H9 (cell line): Measurements from ENCODE around the gene C6orf15. TPM values are rescaled to one million over a fixed set of nuclear protein-coding genes. Genes with fewer than 3 reads are reported as not detected.
A peak's percentile ranks its signal among the peaks of the same experiment; 100 is the strongest.

Source experiments
- DNase-seq: peaks from one replicate; pipeline ENCODE4 v3.0.0-alpha.2; 2017
- H2AFZ ChIP-seq: one replicate; pipeline ENCODE4 v1.6.1; 2013; ENCODE audit warnings: mild to moderate bottlenecking, low read length, control low read depth, moderate library complexity
- H2AK5ac ChIP-seq: 2 replicates; pipeline ENCODE4 v1.6.1; 2013; ENCODE audit warnings: low read length, control low read depth, mixed read lengths; ENCODE audit not compliant: insufficient read length
- H2BK120ac ChIP-seq: one replicate; pipeline ENCODE4 v1.6.1; 2013; ENCODE audit warnings: low read depth, mild to moderate bottlenecking, low read length, control low read depth, inconsistent platforms; ENCODE audit not compliant: poor library complexity, severe bottlenecking
- H2BK12ac ChIP-seq: 2 replicates; pipeline ENCODE4 v1.6.1; 2013; ENCODE audit warnings: low read length, control low read depth, mixed read lengths, low read depth; ENCODE audit not compliant: insufficient read length
- H2BK15ac ChIP-seq: 2 replicates; pipeline ENCODE4 v1.6.1; 2013; ENCODE audit warnings: low read depth, low read length, control low read depth
- H2BK20ac ChIP-seq: one replicate; pipeline ENCODE4 v1.6.1; 2013; ENCODE audit warnings: low read depth, mild to moderate bottlenecking, low read length, control low read depth, inconsistent platforms; ENCODE audit not compliant: poor library complexity, severe bottlenecking
- H2BK5ac ChIP-seq: 2 replicates; pipeline ENCODE4 v1.6.1; 2013; ENCODE audit warnings: low read length, control low read depth, mixed read lengths; ENCODE audit not compliant: insufficient read length
- H3K14ac ChIP-seq: 2 replicates; pipeline ENCODE4 v1.6.1; 2013; ENCODE audit warnings: low read length, control low read depth; ENCODE audit not compliant: insufficient read depth
- H3K18ac ChIP-seq: 2 replicates; pipeline ENCODE4 v1.6.1; 2013; ENCODE audit warnings: low read depth, mild to moderate bottlenecking, mixed read lengths, low read length, control low read depth; ENCODE audit not compliant: insufficient read length
- H3K23ac ChIP-seq: 2 replicates; pipeline ENCODE4 v1.6.1; 2013; ENCODE audit warnings: low read length, control low read depth, mixed read lengths, low read depth; ENCODE audit not compliant: insufficient read length
- H3K23me2 ChIP-seq: 2 replicates; pipeline ENCODE4 v1.6.1; 2013; ENCODE audit warnings: low read depth, mild to moderate bottlenecking, mixed read lengths, low read length, control low read depth; ENCODE audit not compliant: insufficient read length, poor library complexity, severe bottlenecking
- H3K27ac ChIP-seq: 2 replicates; pipeline ENCODE4 v1.5.1; 2013; ENCODE audit warnings: low read length, control low read depth, mixed read lengths, low read depth; ENCODE audit not compliant: insufficient read length
- H3K27me3 ChIP-seq: 2 replicates; pipeline ENCODE4 v1.6.1; 2013; ENCODE audit warnings: low read length, control low read depth, inconsistent platforms; ENCODE audit not compliant: insufficient read depth
- H3K4ac ChIP-seq: 2 replicates; pipeline ENCODE4 v1.6.1; 2013; ENCODE audit warnings: low read depth, mild to moderate bottlenecking, control low read depth, inconsistent platforms, low read length, moderate library complexity
- H3K4me1 ChIP-seq: 2 replicates; pipeline ENCODE4 v1.6.1; 2013; ENCODE audit warnings: low read length, control low read depth, inconsistent platforms; ENCODE audit not compliant: insufficient read depth
- H3K4me2 ChIP-seq: 2 replicates; pipeline ENCODE4 v1.6.1; 2013; ENCODE audit warnings: low read length, control low read depth, mixed read lengths; ENCODE audit not compliant: insufficient read length, insufficient read depth
- H3K56ac ChIP-seq: 2 replicates; pipeline ENCODE4 v1.6.1; 2013; ENCODE audit warnings: low read depth, mild to moderate bottlenecking, mixed read lengths, low read length, control low read depth; ENCODE audit not compliant: insufficient read length
- H3K79me1 ChIP-seq: 2 replicates; pipeline ENCODE4 v1.6.1; 2013; ENCODE audit warnings: low read depth, mild to moderate bottlenecking, moderate library complexity, low read length, control low read depth, inconsistent platforms; ENCODE audit not compliant: insufficient read depth, poor library complexity, severe bottlenecking
- H3K79me2 ChIP-seq: 2 replicates; pipeline ENCODE4 v1.6.1; 2013; ENCODE audit warnings: low read length, control low read depth, inconsistent platforms; ENCODE audit not compliant: insufficient read depth
- H3K9ac ChIP-seq: 2 replicates; pipeline ENCODE4 v1.6.1; 2013; ENCODE audit warnings: low read length, control low read depth, mixed read lengths; ENCODE audit not compliant: insufficient read length; ENCODE audit errors: extremely low read depth
- H3K9me3 ChIP-seq: one replicate; pipeline ENCODE4 v1.6.1; 2013; ENCODE audit warnings: low read depth, low read length, inconsistent platforms; ENCODE audit not compliant: control insufficient read depth
- H3T11ph ChIP-seq: one replicate; pipeline ENCODE4 v1.6.1; 2013; ENCODE audit warnings: mild to moderate bottlenecking, low read length, control low read depth, inconsistent platforms
- H4K20me1 ChIP-seq: one replicate; pipeline ENCODE4 v1.6.1; 2013; ENCODE audit not compliant: control insufficient read depth, insufficient read length, insufficient read depth
- H4K5ac ChIP-seq: 2 replicates; pipeline ENCODE4 v1.6.1; 2013; ENCODE audit warnings: low read depth, mild to moderate bottlenecking, mixed read lengths, low read length, control low read depth; ENCODE audit not compliant: insufficient read length
- H4K8ac ChIP-seq: replicated peaks from 2 replicates; pipeline ENCODE4 v1.6.1; 2013; ENCODE audit warnings: low read length, control low read depth, mixed read lengths, low read depth; ENCODE audit not compliant: insufficient read length
- H4K91ac ChIP-seq: 2 replicates; pipeline ENCODE4 v1.6.1; 2013; ENCODE audit warnings: low read depth, mild to moderate bottlenecking, moderate library complexity, mixed read lengths, low read length, control low read depth; ENCODE audit not compliant: insufficient read length
- H3K27ac Mint-ChIP-seq, 3 experiments: 2 replicates in 2 of 3; 3 replicates in 1 of 3; pipeline ENCODE4 v1.8.0; 2020 to 2021; ENCODE audit warnings: mixed read lengths in 3 of 3, mild to moderate bottlenecking in 1 of 3, moderate library complexity in 1 of 3
- H3K27me3 Mint-ChIP-seq: 2 replicates; pipeline ENCODE4 v1.8.0; 2021; ENCODE audit warnings: low read depth, mild to moderate bottlenecking, moderate library complexity, mixed read lengths
- H3K36me3 Mint-ChIP-seq, 3 experiments: 2 replicates in 2 of 3; 3 replicates in 1 of 3; pipeline ENCODE4 v1.8.0; 2020 to 2021; ENCODE audit warnings: low read depth in 3 of 3, mixed read lengths in 3 of 3; ENCODE audit not compliant: insufficient read depth in 1 of 3
- H3K4me1 Mint-ChIP-seq, 2 experiments: 2 replicates each; pipeline ENCODE4 v1.8.0; 2020; ENCODE audit warnings: mixed read lengths in 2 of 2
- H3K4me3 Mint-ChIP-seq, 2 experiments: 2 replicates in 1 of 2; 3 replicates in 1 of 2; pipeline ENCODE4 v1.8.0; 2020 to 2021; ENCODE audit warnings: mild to moderate bottlenecking in 2 of 2, mixed read lengths in 2 of 2, moderate library complexity in 1 of 2
- H3K9me3 Mint-ChIP-seq, 2 experiments: 2 replicates in 1 of 2; 3 replicates in 1 of 2; pipeline ENCODE4 v1.8.0; 2020; ENCODE audit warnings: mild to moderate bottlenecking in 2 of 2, mixed read lengths in 2 of 2, moderate library complexity in 1 of 2
- WGBS: extraction: QIAGEN DNeasy Blood & Tissue Kit; methylation state at CpG from one replicate; pipeline ENCODE4 v1.1.7; 2013; ENCODE audit warnings: missing lambda C conversion rate, low lambda C conversion rate, mixed read lengths; ENCODE audit not compliant: insufficient read length; ENCODE audit errors: extremely low coverage; 5-methylcytosine and 5-hydroxymethylcytosine counted together
- total RNA-seq: library from RNA; stranded (reverse); gene quantifications from 2 replicates; pipeline ENCODE4 v1.2.1, GENCODE V29; 2021
- TF ChIP-seq, protein P1 (sequence below): fragments of 200-600 bp; sonication (generic); conservative IDR thresholded peaks from 3 replicates; pipeline ENCODE4 v1.8.0; 2021; ENCODE audit warnings: antibody characterized with exemption, mild to moderate bottlenecking

Gene C6orf15
- total RNA-seq, 1 experiment from 2014 or later, result not detected

DNA sequence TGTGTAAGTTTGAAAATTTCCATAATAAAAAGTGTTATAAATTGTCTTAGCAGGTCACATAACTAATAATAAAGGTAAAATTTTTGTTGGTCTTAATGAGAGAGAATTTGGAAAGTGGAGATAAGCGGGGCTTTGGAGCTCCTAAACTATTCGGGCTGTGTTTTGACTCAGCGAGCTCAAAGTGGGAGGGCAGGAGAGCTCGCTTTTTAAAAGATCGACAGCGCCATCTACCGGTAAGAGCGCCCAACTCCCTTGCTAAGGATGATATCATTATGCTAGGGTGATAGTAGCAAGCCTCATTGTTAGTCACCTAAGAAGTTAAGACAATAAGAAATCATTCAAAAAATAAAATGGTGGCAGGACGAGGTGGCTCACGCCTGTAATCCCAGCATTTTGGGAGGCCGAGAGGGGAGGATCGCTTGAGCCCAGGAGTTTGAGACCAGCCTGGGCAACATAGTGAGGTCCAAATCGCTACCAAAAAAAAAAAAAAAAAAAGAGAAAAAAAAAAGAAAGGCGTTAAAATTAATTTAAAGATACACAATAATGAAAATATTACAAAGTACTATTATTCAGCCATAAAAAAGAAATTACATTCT is 24.8 kb downstream of the C6orf15 start:
- Histone ChIP-seq H2AFZ (no peak overlapping the region), H3K27me3 (no peaks in the 10 kb centered on the region), H2BK12ac (no peak overlapping the region), H3K4ac (no peak overlapping the region), H4K20me1 (no peaks in the 10 kb centered on the region), H3K23ac (no peak overlapping the region), H4K8ac (no peak overlapping the region), H2BK5ac (no peak overlapping the region), H3T11ph (no peak overlapping the region), H3K9ac (no peak overlapping the region), H3K79me1 (no peaks in the 10 kb centered on the region), H3K4me2 (no peak overlapping the region), H3K56ac (no peak overlapping the region), H3K18ac (no peak overlapping the region), H3K9me3 (no peaks in the 10 kb centered on the region), H4K91ac (no peak overlapping the region), H3K14ac (no peak overlapping the region), H3K23me2 (no peaks in the 10 kb centered on the region), H2BK120ac (no peak overlapping the region), H3K4me1 (no peaks in the 10 kb centered on the region), H3K27ac (no peak overlapping the region), H3K79me2 (no peaks in the 10 kb centered on the region), H2AK5ac (no peak overlapping the region), H2BK20ac (no peak overlapping the region), H4K5ac (no peak overlapping the region), H2BK15ac (no peak overlapping the region)
- peaks cover 15% of the 10 kb centered on the region in 2 experiments for H3K4me1 Mint-ChIP-seq
- no peaks in the 10 kb centered on the region for H3K9me3 Mint-ChIP-seq
- no peak overlapping the region; a peak in 1 of 5 replicates for H3K4me3 Mint-ChIP-seq
- peak; percentile 77 for DNase-seq
- no peaks in the 10 kb centered on the region for H3K36me3 Mint-ChIP-seq
- TF ChIP-seq, protein P1, sequence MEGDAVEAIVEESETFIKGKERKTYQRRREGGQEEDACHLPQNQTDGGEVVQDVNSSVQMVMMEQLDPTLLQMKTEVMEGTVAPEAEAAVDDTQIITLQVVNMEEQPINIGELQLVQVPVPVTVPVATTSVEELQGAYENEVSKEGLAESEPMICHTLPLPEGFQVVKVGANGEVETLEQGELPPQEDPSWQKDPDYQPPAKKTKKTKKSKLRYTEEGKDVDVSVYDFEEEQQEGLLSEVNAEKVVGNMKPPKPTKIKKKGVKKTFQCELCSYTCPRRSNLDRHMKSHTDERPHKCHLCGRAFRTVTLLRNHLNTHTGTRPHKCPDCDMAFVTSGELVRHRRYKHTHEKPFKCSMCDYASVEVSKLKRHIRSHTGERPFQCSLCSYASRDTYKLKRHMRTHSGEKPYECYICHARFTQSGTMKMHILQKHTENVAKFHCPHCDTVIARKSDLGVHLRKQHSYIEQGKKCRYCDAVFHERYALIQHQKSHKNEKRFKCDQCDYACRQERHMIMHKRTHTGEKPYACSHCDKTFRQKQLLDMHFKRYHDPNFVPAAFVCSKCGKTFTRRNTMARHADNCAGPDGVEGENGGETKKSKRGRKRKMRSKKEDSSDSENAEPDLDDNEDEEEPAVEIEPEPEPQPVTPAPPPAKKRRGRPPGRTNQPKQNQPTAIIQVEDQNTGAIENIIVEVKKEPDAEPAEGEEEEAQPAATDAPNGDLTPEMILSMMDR, result peak; percentile 88
- H3K27me3 Mint-ChIP-seq, result no peaks in the 10 kb centered on the region
- H3K27ac Mint-ChIP-seq, result 0 out of 7 replicates have a peak overlapping the region, but pooled peaks of 1 of the 3 experiments have one; percentile 92
- WGBS, result no CpG with 5 or more reads among the region's 14 CpGs
